Activated CD4-positive, alpha-beta T cell treated with anti-CD3 and anti-CD28 coated beads, Interleukin-2, amount 10 ng/mL, durations not matched to agents 7 days and 5 days (primary cell): ENCODE results near the gene SDR39U1. TPM values are rescaled to one million over a fixed set of nuclear protein-coding genes. Genes with fewer than 3 reads are reported as not detected.

Experiments
- CTCF ChIA-PET: fragments of 350-600 bp; sonication (Branson Sonifier 250); formaldehyde crosslinking; loops from one replicate; lab custom pipeline; 2021; ENCODE audit warnings: antibody characterized with exemption; lab: Charles Lee
- POLR2A ChIA-PET: fragments of 350-600 bp; sonication (Branson Sonifier 250); formaldehyde crosslinking; loops from one replicate; lab custom pipeline; 2021; ENCODE audit warnings: antibody characterized with exemption; lab: Charles Lee
- DNase-seq: peaks from one replicate; pipeline ENCODE4 v3.0.0-alpha.2; 2020
- H3K27ac Mint-ChIP-seq: one replicate; pipeline ENCODE4 v1.8.0; 2021; ENCODE audit warnings: mild to moderate bottlenecking, moderate library complexity, mixed read lengths
- H3K27me3 Mint-ChIP-seq: one replicate; pipeline ENCODE4 v1.8.0; 2021; ENCODE audit warnings: mixed read lengths
- H3K36me3 Mint-ChIP-seq: one replicate; pipeline ENCODE4 v1.8.0; 2021; ENCODE audit warnings: low read depth, mixed read lengths
- H3K4me1 Mint-ChIP-seq: one replicate; pipeline ENCODE4 v1.8.0; 2021; ENCODE audit warnings: mixed read lengths
- H3K4me3 Mint-ChIP-seq: one replicate; pipeline ENCODE4 v1.8.0; 2021; ENCODE audit warnings: mild to moderate bottlenecking, moderate library complexity, mixed read lengths
- H3K9me3 Mint-ChIP-seq: one replicate; pipeline ENCODE4 v1.8.0; 2021; ENCODE audit warnings: mixed read lengths
- total RNA-seq, 2 experiments: library from RNA; stranded (reverse); gene quantifications; one replicate each; pipeline ENCODE4 v1.2.3, GENCODE V29; 2021

SDR39U1 gene
- total RNA-seq, 2 experiments from 2014 or later, result 52.8 to 54.9 TPM

DNA sequence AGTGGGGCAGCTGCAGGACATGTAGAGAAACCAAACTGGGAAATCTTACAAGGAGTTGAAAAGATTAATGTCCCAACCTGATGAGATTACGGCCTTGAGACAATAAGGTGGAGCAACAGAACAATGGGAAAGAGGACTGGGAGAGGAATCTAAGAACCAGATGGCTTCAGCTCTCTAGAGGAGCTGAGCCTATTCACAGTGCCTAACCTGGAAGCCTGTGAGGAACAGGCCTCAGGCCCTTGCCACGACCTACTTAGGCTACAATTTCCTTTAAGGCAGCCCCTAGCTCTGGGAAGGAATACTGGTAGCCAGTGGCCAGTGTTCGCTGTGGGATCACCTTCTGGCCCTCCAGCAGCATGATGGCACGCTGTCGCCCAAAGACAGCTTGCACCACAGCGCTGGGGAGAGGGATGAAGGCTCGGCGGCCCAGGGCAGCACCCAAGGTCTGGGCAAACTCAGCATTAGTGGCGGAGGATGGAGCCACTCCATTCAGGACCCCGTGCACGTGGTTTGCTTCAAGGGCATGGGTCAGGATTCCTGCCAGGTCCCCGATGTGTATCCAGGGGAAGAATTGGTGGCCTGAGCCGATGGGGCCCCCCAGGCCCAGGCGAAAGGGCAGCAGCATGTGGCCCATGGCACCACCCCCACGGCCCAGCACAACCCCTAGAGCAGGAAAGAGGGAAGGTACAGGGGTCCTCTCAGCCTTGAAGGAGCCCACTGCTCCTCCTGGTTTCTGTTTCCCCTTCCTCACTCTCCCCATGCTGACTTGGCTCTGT, 2.6 kb downstream of the SDR39U1 start:
- no peak for DNase-seq
- ChIA-PET POLR2A (no interaction called here), CTCF (interaction anchor here (0.7 to 5.1 kb wide), 2 partner anchors 9 to 106 kb away, joined by 3 to 57 read pairs; partner anchors contain the start of genes CBLN3 and KHNYN)
- no peaks in the 10 kb centered on the region for H3K27me3 Mint-ChIP-seq
- no peaks in the 10 kb centered on the region for H3K9me3 Mint-ChIP-seq
- peak overlapping the region; percentile 75 for H3K27ac Mint-ChIP-seq
- H3K4me1 Mint-ChIP-seq, result peaks cover 72% of the 10 kb centered on the region
- H3K4me3 Mint-ChIP-seq, result no peak overlapping the region
- H3K36me3 Mint-ChIP-seq, result peaks cover 58% of the 10 kb centered on the region

DNA sequence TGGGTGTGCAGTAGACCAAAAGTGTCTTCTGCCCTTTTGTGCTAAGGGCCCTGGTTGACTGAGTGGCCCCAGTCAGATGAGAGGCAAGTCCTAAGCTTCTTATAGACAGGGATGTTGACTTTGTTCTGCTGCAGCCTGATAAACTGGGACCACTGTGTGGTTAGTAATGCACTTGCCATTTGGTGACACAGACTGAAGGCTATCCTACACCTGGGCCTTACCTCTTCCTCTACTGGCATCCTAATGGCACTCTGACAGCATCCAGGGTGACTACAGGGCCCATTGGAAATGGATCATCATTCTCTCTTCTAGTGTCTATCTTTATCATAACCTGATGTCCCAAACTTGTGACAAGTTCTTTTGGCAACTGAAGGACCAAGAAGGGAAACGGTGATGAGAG, 3.3 kb downstream of the SDR39U1 start:
- H3K27ac Mint-ChIP-seq, result no peak overlapping the region

DNA sequence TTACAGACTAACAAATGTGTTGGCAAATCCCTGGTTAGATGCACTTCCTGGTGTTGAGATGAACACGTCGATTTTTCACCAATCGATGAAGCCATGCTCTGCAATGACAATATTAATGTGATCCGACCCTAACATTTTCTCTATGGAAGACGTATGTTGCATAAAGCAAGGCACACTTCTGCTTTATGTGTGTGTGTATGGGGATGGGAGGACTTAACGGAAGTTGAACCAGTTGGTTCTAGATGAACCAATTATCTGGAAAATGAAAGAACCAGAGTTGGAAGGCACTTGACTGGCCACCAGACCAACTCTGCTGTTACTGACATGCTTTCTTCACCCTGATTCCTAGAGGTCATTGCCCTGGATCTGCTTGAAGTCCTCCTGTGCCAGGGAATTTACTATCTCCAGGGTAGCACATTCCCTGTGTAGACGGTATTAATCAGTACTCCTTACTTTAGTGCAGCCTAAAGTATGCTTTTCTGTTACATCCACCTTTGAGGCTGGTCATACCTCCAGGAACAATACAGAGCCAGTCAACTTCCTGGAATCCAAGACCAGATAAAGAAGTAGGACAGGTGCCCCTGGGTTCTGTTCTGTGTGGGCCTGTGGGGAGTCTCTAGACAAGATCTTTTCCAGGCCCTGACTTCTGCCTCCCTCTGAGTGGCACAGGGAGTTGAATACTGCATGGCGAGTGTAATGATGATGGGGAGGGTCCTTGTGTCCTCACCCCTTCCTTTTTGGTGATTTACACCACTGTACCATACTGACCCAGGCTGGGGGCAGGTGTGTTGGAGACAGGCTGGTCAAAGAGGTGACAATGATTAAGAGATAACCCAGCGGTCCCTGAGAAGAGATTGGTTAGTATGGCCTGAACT, 4.1 kb downstream of the SDR39U1 start:
- H3K4me1 Mint-ChIP-seq, result peaks cover 69% of the 10 kb centered on the region

More for the DNA sequence above, 3.3 kb downstream of the SDR39U1 start:
- Mint-ChIP-seq H3K27me3 (no peaks in the 10 kb centered on the region), H3K4me3 (no peak overlapping the region), H3K36me3 (peaks cover 59% of the 10 kb centered on the region), H3K9me3 (no peaks in the 10 kb centered on the region), H3K4me1 (peaks cover 73% of the 10 kb centered on the region)
- no peak for DNase-seq
- ChIA-PET POLR2A (no interaction called here), CTCF (interaction anchor here (0.6 to 5.1 kb wide), 2 partner anchors 8 to 129 kb away, joined by 3 to 57 read pairs; partner anchors contain the start of genes CBLN3 and KHNYN)

DNA sequence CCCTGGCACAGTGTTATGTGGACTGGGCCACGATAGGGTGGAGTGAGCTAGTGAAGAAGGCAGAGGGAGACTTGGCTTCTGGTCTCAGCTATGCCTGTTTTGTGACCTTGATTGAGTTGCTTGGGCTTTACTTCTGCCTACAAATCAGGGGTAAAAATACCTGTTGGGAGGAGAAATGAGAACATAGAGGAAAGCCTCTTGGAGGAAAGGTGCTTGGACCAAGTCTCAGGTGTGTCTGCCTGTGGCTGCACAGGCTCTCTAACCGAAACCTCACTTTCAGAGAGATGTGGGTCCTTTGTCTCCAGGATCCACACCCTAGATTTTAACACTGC, 4.9 kb downstream of the SDR39U1 start:
- ChIA-PET CTCF (interaction anchor here (0.6 to 3.5 kb wide), 10 partner anchors 9 to 1356 kb away, joined by 3 to 44 read pairs (median 9); partner anchors contain the start of genes CIDEB, LTB4R, LTB4R2 and TINF2), POLR2A (no interaction called here)
- Mint-ChIP-seq H3K4me1 (peaks cover 70% of the 10 kb centered on the region), H3K27ac (peak overlapping the region; percentile 89), H3K27me3 (no peaks in the 10 kb centered on the region), H3K9me3 (no peaks in the 10 kb centered on the region), H3K4me3 (peak overlapping the region; percentile 31), H3K36me3 (peaks cover 68% of the 10 kb centered on the region)
- DNase-seq, result no peak

More for the DNA sequence above, 4.1 kb downstream of the SDR39U1 start:
- ChIA-PET POLR2A (no interaction called here), CTCF (interaction anchor here (0.6 to 5.1 kb wide), 6 partner anchors 8 to 196 kb away, joined by 3 to 57 read pairs (median 10); partner anchors contain the start of genes CBLN3, KHNYN and TINF2)
- H3K27ac Mint-ChIP-seq, result peak overlapping the region; percentile 20
- no peak overlapping the region for H3K4me3 Mint-ChIP-seq
- DNase-seq, result no peak
- H3K27me3 Mint-ChIP-seq, result no peaks in the 10 kb centered on the region
- peaks cover 62% of the 10 kb centered on the region for H3K36me3 Mint-ChIP-seq
- H3K9me3 Mint-ChIP-seq, result no peaks in the 10 kb centered on the region

DNA sequence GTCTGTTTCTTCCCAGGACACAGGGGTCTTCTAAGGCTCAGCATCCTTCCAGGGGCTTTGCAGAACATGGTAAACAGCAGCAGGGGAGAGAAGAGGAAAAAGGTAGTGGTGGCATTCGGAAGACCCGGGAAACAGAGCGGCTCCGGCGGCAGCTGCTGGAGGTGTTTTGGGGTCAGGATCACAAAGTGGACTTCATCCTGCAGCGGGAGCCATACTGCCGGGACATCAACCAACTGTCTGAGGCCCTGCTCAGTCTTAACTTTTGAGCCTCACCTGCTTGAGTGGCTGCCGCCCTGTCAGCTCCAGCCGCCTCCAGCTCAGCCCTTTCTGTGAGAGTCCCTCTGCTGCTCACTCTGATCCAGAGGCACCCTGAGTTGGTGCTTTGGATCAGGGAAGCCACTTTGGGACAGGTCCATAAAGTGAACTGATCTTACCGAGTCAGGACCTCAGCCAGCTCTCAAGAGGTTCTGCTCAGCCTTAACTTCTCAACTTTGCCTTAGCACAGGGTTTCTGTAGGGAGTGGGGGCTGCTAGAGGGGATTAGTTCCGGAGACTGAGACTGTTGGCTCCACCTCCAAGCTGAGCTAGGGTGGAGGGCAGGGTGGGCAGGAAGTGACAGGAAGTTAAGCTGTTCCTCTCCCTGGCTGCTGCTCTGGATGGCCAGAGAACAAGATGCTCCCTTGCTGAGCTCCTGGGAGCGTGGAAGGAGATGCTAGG, 5.4 kb downstream of the SDR39U1 start:
- ChIA-PET CTCF (interaction anchor here (0.6 to 3.5 kb wide), 17 partner anchors 9 to 1355 kb away, joined by 3 to 44 read pairs (median 5); partner anchors contain the start of genes CIDEB, DHRS1, LTB4R and LTB4R2), POLR2A (interaction anchor here (1.1 kb wide), 1 partner anchor 103 kb away, joined by 4 read pairs; no protein-coding TSS in a partner anchor)
- H3K4me3 Mint-ChIP-seq, result peak overlapping the region; percentile 31
- H3K27me3 Mint-ChIP-seq, result no peaks in the 10 kb centered on the region
- DNase-seq, result peak; percentile 39
- peak overlapping the region; percentile 89 for H3K27ac Mint-ChIP-seq
- H3K9me3 Mint-ChIP-seq, result no peaks in the 10 kb centered on the region
- H3K36me3 Mint-ChIP-seq, result peaks cover 69% of the 10 kb centered on the region
- H3K4me1 Mint-ChIP-seq, result peaks cover 69% of the 10 kb centered on the region

DNA sequence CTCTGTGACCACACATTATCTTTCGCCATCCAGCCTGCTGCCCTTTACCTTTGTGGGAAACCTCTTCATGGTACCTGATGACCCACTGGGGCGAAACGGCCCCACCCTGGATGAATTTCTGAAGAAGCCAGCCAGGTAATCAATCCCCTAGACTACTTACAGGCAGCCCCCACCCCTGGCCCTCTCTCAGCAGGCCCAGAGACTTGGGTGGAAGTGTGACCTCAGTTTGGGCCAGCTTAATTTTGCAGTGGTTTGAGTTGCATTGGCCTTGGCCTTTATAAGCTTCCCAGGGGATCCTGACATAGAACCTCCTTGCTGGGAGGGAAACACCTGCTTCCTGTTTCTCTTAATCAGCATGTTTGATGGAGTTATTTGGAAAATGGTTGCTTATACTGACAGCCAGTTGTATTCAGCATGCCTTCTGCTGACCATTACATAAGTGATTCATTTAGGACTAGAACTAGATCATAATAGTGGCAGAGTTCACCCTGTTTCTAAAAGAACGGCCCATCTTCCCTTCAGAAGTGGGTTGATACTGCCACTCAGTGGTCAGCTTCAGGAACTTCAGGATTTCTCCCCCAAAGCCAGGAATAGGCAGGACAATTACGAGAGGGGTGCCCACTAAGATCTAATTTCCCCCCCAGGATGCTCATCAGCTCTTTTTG, 6.1 kb downstream of the SDR39U1 start:
- Mint-ChIP-seq H3K27me3 (no peaks in the 10 kb centered on the region), H3K4me1 (peaks cover 70% of the 10 kb centered on the region), H3K36me3 (peaks cover 72% of the 10 kb centered on the region), H3K9me3 (no peaks in the 10 kb centered on the region), H3K4me3 (peak overlapping the region; percentile 11), H3K27ac (peak overlapping the region; percentile 89)
- ChIA-PET CTCF (interaction anchor here (0.9 to 3.5 kb wide), 18 partner anchors 8 to 140 kb away, joined by 3 to 44 read pairs (median 4); partner anchors contain the start of genes CIDEB, DHRS1, LTB4R and LTB4R2), POLR2A (interaction anchor here (0.6 to 1.1 kb wide), 2 partner anchors 103 to 311 kb away, joined by 4 to 10 read pairs; no protein-coding TSS in a partner anchor)
- peak; percentile 63 for DNase-seq

GRCh38 chr14:24435998-24436354, 6.6 kb downstream of the SDR39U1 start:
- Mint-ChIP-seq H3K36me3 (peaks cover 73% of the 10 kb centered on the region), H3K27me3 (no peaks in the 10 kb centered on the region), H3K9me3 (no peaks in the 10 kb centered on the region), H3K4me3 (no peak overlapping the region), H3K27ac (no peak overlapping the region), H3K4me1 (peaks cover 70% of the 10 kb centered on the region)
- POLR2A ChIA-PET, result interaction anchor here (0.6 kb wide), 1 partner anchor 310 kb away, joined by 10 read pairs; no protein-coding TSS in a partner anchor
- CTCF ChIA-PET, result interaction anchor here (0.9 to 3.5 kb wide), 15 partner anchors 13 to 139 kb away, joined by 3 to 44 read pairs (median 5); partner anchors contain the start of genes CIDEB, DHRS1, LTB4R2 and NOP9
- DNase-seq, result no peak

DNA sequence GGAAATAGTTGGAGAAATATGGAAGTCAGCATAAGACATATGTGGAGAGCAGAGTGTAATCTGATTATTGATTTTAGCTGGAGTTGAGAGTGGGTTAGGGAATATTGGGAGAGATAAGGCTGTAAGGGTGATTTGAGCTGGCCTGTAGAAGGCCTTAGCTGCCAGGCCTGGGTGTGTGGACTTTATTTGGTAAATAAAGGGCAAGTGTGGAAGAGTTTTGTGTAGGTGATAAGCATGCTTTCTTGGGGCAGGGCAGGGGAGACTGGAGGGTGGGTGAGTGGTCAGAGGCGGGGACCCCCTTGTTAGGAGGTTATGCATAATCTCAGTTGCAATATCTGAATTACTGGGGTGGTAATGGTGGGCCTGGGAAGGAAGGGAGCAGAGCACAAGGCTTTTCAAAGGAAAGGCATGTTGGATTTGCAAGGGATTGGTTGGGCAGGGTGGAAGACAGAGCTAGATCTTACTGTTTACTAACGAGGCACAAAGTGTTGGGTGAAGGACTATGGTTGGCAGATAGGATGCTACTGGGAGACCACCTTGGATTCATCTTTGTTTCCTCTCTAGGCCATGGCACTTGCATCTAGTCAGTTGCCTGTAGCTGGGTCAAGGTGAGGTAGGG, 7.3 kb downstream of the SDR39U1 start:
- Mint-ChIP-seq H3K4me3 (no peak overlapping the region), H3K27me3 (no peaks in the 10 kb centered on the region), H3K36me3 (peaks cover 67% of the 10 kb centered on the region), H3K4me1 (peaks cover 66% of the 10 kb centered on the region), H3K27ac (peak overlapping the region; percentile 11), H3K9me3 (no peaks in the 10 kb centered on the region)
- POLR2A ChIA-PET, result no interaction called here
- no peak for DNase-seq
- CTCF ChIA-PET, result interaction anchor here (0.6 to 3.5 kb wide), 14 partner anchors 12 to 285 kb away, joined by 3 to 44 read pairs (median 4); partner anchors contain the start of genes CIDEB, LTB4R2 and RIPK3

DNA sequence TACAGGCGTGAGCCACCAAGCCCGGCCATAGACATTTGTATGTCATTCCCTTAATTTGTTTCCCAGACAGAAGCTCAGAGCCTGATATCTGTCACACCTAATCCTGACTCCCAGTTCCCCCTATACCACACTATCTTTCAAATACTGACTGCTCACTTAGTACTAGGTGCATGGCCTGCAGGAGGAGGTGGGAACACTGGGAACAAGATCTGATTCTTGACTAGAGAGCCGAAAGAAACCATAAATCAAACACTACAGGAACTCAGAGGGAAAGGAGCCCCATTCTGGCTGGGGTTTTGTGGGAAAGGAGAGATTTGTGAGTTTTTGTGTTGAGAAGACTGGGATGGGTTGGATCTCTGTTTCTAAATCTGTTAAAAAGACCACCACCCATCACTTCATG, 7.9 kb downstream of the SDR39U1 start:
- Mint-ChIP-seq H3K4me3 (no peak overlapping the region), H3K27ac (no peak overlapping the region), H3K4me1 (peaks cover 65% of the 10 kb centered on the region), H3K27me3 (no peaks in the 10 kb centered on the region), H3K36me3 (peaks cover 66% of the 10 kb centered on the region), H3K9me3 (no peaks in the 10 kb centered on the region)
- no peak for DNase-seq
- ChIA-PET CTCF (interaction anchor here (0.6 to 0.9 kb wide), 3 partner anchors 102 to 159 kb away, joined by 3 to 4 read pairs (median 3); no protein-coding TSS in a partner anchor), POLR2A (no interaction called here)

DNA sequence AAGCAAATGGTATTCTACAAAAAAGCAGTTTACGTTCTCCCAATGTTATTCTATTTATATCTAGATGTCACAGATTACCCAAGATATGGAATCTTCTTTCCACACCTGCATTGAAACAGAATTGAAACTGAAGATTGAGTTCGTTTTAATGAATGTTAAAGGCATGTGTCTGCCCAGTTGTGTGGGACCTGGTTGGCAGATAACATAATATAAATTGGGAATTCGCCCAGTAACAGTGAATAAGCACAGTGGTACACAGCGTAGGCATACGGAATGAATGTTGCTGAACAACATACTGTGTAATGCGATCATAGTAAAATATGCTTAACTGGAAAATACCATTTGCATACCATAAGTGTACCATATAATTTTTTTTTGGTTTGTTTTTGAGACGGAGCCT, 8.5 kb downstream of the SDR39U1 start:
- Mint-ChIP-seq H3K9me3 (no peaks in the 10 kb centered on the region), H3K4me1 (peaks cover 65% of the 10 kb centered on the region), H3K27me3 (no peaks in the 10 kb centered on the region), H3K4me3 (no peak overlapping the region), H3K36me3 (peaks cover 60% of the 10 kb centered on the region), H3K27ac (no peak overlapping the region)
- CTCF ChIA-PET, result interaction anchor here (0.6 to 3.6 kb wide), 3 partner anchors 101 to 127 kb away, joined by 3 to 33 read pairs (median 3); partner anchors contain the start of genes CIDEB and LTB4R2
- DNase-seq, result no peak
- POLR2A ChIA-PET, result no interaction called here
